GM19025 (cell line): ENCODE data around the gene THADA.
"Not testable (repeated sequence)": the region's sequence is repeated elsewhere in the genome, so short reads cannot be mapped to it uniquely, and the experiment has no call there.

Experiments
- ATAC-seq: cut with Tn5 transposase; IDR thresholded peaks from one replicate; pipeline ENCODE4 v1.9.1; 2021; ENCODE audit warnings: mild to moderate bottlenecking, low read depth, moderate library complexity; ENCODE audit not compliant: unreplicated experiment

The THADA gene

GRCh38 chr2:43293744-43294695 lies 301.8 kb downstream of the THADA start:
- ATAC-seq: peak; percentile 98

- no peak for ATAC-seq
Observed at GRCh38 chr2:43292851-43293743, 302.7 kb downstream of the THADA start.

GRCh38 chr2:43292297-43292696 lies 303.5 kb downstream of the THADA start:
- ATAC-seq: no peak

DNA sequence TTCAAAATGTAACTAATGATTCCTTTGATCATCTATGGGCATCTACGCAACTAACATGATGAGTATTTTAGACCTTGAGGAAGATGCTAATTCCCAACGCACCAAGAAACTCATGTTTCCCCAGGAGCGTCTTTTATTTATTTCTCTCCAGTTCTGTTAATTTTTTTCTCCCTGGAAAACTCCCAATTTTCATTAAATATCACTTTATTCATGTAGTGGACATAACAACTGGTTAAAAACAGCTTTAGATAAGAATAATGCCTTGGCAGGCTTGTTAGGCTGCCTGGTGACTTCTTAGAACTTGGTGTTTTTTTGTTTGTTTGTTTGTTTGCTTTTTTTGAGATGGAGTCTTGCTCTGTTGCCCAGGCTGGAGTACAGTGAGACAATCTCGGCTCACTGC lies 306.5 kb downstream of the THADA start:
- ATAC-seq: no peak

DNA sequence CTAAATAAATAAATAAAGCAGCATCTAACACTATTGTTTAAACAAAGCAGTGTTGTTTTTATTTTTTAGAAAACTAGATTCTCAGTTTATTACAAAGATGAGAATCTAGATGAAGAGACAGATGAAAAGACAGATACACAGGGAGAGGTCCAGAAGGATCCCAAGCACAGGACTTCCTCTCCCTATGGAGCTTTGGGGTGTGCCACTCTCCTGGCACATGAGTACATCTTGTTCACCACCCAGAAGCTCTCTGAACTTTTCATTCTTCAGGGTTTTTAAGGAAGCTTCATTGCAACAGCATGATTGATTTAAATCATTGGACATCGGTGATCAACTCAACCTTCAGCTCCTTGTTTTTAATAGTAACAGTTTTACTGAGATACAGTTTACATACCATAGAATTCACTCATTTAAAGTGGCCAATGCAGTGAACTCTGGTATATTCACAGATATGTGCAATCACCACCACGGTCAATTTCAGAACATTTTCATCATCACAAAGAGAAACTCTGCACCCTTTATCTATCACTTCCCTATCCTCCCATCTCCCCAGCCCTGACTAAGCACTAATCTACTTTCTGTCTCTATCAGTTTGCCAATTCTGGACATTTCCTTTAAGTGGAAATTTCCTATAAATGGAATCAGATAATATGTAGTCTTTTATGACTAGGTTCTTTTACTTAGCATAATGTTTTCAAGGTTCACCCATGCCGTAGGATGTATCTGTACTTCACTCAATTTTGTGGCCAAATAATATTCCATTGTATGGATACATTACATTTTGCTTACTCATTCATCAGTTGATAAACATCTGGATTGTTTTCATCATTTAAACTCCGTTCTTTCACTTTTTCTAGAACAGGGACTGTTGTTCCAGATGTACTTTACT lies 307.2 kb downstream of the THADA start:
- ATAC-seq: no peak

DNA sequence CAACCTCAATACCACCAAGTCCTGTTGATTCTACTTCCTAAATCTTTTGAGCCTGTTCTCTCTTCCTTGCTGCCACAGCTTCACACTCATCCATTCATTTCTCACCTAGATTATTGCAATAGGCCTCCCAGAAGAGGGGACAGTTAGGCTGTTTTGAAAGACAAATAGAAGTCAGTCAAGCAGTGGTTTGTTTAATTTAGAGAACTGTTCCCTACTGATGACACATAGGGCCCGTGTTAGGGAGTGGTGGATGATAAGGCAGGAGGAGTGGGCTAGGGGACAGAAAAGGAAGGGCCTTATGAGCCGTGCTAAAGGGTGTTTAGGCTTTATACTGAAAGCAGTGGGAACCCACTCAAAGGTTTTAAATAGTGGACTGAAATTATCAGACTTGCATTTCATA lies 309.9 kb downstream of the THADA start:
- no peak for ATAC-seq

DNA sequence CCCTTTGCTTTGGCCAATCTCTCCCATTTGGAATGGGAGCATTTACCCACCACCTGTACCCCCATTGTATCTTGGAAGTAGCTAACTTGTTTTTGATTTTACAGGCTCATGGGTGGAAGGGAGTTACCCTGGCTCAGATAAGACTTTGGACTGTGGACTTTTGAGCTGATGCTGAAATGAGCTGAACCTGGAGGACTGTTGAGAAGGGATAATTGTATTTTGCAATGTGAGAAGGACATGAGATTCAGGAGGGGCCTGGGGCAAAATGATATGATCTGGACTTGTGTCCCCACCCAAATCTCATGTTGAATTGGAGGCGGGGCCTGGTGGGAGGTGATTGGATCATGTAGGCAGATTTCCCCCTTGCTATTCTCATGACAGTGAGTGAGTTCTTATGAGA lies 310.9 kb downstream of the THADA start:
- ATAC-seq: no peak

DNA sequence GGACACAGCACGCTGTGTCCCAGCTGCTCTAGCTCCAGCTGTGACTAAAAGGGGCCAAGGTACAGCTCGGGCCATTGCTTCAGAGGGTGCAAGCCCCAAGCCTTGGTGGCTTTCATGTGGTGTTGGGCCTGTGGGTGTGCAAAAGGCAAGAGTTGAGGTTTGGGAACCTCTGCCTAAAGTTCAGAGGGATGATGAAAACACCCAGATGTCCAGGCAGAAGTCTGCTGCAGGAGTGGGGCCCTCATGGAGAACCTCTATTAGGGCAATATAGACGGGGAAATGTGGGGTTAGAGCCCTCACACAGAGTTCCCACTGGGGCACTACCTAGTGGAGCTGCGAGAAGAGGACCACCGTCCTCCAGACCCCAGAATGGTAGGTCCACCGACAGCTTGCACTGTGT lies 311.5 kb downstream of the THADA start:
- ATAC-seq: not testable (repeated sequence)

GRCh38 chr2:43280994-43281393 lies 314.8 kb downstream of the THADA start:
- ATAC-seq: no peak

- no peak for ATAC-seq
Observed at GRCh38 chr2:43279317-43279840, 316.5 kb downstream of the THADA start.

- ATAC-seq: no peak
Observed at GRCh38 chr2:43278564-43279220, 317.1 kb downstream of the THADA start.

DNA sequence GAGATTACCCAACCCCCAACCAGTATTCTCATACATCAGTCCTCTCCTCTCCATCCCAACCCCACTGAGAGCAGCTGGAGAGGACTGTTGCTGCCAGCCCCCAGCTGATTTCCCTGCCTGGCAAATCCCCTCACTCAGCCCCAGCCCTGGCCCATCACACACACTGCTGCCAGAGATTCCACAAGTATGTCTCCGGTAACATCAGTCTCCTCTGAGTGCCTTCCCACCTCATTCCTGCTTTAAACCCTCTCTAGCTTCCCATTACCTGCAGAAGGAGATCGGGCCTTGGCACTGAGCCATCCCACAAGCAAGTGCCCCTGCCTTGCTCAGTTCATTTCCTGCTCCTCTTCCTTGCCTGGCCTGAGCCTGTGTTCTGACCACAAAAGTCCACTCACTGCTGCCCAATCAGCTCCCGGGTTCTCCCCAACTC lies 318.9 kb downstream of the THADA start:
- ATAC-seq: no peak

- no peak for ATAC-seq
Observed at GRCh38 chr2:43276266-43276941, 319.4 kb downstream of the THADA start.

- ATAC-seq: no peak
Observed at GRCh38 chr2:43274721-43275120, 321.1 kb downstream of the THADA start.

DNA sequence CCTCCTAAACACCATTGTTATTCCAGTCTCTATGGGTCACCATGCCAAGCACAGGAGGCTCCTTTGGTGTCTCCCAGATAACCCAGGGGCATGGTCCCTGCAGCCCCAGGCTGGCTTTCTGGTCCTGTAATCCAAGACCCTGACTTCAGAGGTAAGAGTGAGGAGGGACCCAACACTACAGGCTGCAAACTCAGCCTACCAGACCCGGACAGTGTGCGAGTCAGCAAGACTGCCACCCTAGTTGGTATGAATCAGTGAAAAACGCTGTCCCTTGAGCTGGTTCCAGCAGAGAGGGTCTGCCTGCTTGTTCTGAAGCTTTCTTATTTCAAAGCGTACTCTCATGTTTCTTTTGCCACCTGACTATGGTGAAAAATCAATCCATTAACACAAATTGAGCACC lies 321.8 kb downstream of the THADA start:
- no peak for ATAC-seq

- no peak for ATAC-seq
Observed at GRCh38 chr2:43273529-43273928, 322.3 kb downstream of the THADA start.

DNA sequence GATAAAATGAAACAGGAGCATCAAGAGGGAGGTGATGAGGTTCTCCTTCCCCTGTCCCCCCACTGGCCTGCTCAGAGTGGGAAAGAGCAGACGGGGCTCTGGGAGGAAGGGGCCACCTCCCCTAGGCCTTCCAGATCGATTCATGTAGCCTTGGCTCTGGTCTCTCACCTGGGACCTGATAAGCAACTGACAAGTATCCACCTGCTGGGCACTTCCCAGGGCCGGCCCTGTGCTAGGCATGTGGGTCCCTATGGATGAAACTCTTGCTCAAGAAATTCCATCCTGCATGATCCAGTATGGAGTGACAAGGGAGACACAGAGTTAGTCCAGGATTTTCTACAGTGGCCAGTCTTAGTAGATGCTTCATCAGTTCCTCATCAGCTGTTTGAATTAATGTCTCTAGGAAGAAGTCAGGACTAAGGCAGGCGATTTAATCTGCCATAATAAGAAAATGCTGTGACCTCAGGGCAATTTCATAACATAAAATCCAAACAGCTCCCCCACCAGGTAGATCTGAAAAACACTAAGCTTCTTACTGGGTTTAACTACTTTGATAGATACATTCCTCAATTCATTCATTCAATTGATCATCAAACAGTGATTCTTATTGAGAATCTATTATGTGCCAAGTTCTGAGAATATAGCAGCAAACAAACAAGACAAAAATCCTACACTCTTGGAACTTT lies 324.8 kb downstream of the THADA start:
- ATAC-seq: no peak

DNA sequence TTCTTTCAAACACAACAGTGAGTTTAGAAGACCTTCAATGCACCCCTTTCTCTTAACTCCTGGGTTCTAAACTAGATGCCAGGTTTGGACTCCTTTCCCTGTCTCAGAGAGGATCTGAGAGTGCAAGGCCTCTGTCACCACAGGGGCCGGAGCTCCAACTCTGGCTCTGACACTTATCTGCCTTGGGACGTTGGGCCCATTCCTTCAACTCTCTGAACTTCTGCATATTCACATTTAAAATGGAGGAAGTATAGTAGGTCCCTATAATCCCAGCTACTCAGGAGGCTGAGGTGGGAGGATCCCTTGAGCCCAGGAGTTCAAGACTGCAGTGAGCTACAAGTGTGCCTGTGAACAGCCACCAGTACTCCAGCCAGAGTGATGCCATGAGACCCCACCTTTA lies 325.4 kb downstream of the THADA start:
- ATAC-seq: no peak
